Lower lobe of right lung (tissue), 2 donors: Measurements from ENCODE around the gene NDUFAF3. TPM values are rescaled to one million over a fixed set of nuclear protein-coding genes. Genes with fewer than 3 reads are reported as not detected.

Experiments
- ATAC-seq, 2 donors: fragments of 200-7000 bp; cut with Tn5 transposase; one replicate each; pipeline ENCODE4 v1.9.1; 2020 to 2022; ENCODE audit warnings: mild to moderate bottlenecking in 2 of 2, moderate library complexity in 2 of 2
- DNase-seq: peaks from one replicate; pipeline ENCODE4 v3.0.0-alpha.2; 2020
- H3K27ac ChIP-seq: fragments of 200-600 bp; one replicate; pipeline ENCODE4 v1.8.0; 2022
- H3K27me3 ChIP-seq: fragments of 200-600 bp; one replicate; pipeline ENCODE4 v1.8.0; 2022; ENCODE audit warnings: low read depth
- H3K36me3 ChIP-seq: fragments of 200-600 bp; one replicate; pipeline ENCODE4 v1.8.0; 2022; ENCODE audit warnings: mild to moderate bottlenecking
- H3K4me1 ChIP-seq: fragments of 200-600 bp; one replicate; pipeline ENCODE4 v1.8.0; 2022
- H3K4me3 ChIP-seq: fragments of 200-600 bp; one replicate; pipeline ENCODE4 v1.8.0; 2022; ENCODE audit warnings: mild to moderate bottlenecking
- H3K9me3 ChIP-seq: fragments of 200-600 bp; one replicate; pipeline ENCODE4 v1.8.0; 2022
- CTCF ChIP-seq: fragments of 200-600 bp; IDR thresholded peaks from one replicate; pipeline ENCODE4 v1.8.0; 2022; ENCODE audit warnings: antibody characterized with exemption, mild to moderate bottlenecking
- intact Hi-C: fragments of 100-400 bp; cut with DNase I; formaldehyde crosslinking; loops from one replicate; pipeline ENCODE4 v1.11.0; 2022
- total RNA-seq: library from RNA; stranded (reverse); fragmentation: NEBNext Ultra II Directional; extraction: Animal tissue kit (Norgen Biotek cat#: 25700); gene quantifications from one replicate; pipeline ENCODE4 v1.2.1, GENCODE V29; 2021
- donor health status: DM: no; HTN: yes; CAD: no; lungs with severe emphysema.

The NDUFAF3 gene
- total RNA-seq, 1 donor from 2014 or later: 85.6 TPM

- peak overlapping the region; percentile 91 for H3K27ac ChIP-seq
- DNase-seq: no peak
- intact Hi-C loops: no loop called here
- H3K4me1 ChIP-seq: peaks cover 21% of the 10 kb centered on the region
- H3K4me3 ChIP-seq: peak overlapping the region; percentile 72
- no peak for TF ChIP-seq CTCF
- H3K9me3 ChIP-seq: no peaks in the 10 kb centered on the region
- no peaks in the 10 kb centered on the region for H3K27me3 ChIP-seq
- ATAC-seq: no peak
- H3K36me3 ChIP-seq: peaks cover 73% of the 10 kb centered on the region
Observed at GRCh38 chr3:49028298-49028672, 6.4 kb downstream of the NDUFAF3 start.

DNA sequence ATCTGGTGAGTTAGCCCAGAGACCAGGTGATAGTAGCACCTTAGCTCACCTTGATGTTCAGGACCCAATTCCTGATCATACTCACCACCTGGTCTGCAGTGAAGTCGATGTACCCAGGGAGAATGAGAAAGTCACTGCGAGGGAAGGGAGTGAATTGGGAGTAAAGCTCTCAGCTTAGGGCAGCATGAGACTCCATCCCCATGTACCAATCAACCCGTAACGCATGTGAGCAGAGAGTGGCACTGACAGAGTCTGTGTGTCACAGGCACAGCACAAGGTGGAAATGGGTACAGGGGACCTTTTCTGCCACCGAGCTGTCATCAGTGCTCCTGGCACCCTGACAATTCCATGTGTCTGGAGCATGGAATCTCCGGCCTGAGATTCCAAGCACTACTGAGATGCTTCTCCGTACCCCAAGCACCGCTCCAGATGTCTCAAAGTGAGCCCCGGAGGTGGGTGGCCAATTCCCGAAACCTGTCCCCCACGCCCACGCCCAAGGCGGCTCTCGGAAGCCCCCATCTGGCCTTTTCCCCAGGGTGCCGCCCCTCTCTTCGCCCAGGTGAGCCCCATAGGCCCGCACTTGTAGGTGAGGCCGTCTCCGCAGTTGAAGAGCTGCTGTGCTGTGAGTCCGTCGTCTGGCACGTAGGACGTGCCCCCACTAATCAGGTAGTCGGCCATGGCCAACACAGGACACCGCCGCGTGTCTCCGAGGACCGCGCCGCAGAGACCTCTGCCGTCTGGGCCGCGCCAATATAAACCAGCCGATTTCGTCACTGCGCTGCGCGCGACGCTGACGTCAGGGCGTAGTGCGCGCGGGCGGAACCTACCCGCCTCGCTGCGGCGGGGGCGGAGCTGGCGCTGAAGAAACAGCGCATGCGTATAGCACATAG lies 7.0 kb downstream of the NDUFAF3 start, which contains the start of gene IMPDH2:
IMPDH2 (minus strand) TSS at position 726 of the 890 bp plus-strand sequence; CDS start at position 678, 48 bp downstream.
- Histone ChIP-seq H3K27me3 (no peaks in the 10 kb centered on the region), H3K27ac (peak within 1 kb of the TSS; percentile 91), H3K4me3 (peak within 1 kb of the TSS; percentile 72), H3K36me3 (peaks cover 73% of the 10 kb centered on the region), H3K4me1 (peaks cover 19% of the 10 kb centered on the region), H3K9me3 (no peaks in the 10 kb centered on the region)
- TF ChIP-seq CTCF: peak; percentile 18
- intact Hi-C loops: no loop called here
- DNase-seq (peak; percentile 95), ATAC-seq (peak; percentile 96 to 98)

DNA sequence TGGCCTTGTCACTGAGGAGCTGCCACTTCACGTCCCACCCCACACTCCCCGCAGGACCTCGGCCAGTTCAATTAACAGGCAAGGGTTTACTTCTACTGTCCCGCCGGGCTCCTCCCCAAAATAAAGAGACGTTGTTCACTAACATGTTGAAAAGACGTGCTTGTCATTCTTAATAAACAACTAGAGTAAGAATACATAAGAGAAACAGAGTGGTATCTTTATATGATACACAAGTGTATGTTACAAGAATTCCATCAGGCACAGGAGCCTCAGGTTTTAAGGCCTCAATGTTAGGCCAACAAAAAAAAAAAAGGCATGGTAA lies 7.6 kb downstream of the NDUFAF3 start:
- H3K27ac ChIP-seq: peak overlapping the region; percentile 91
- TF ChIP-seq CTCF: no peak
- intact Hi-C loops: no loop called here
- peak overlapping the region; percentile 72 for H3K4me3 ChIP-seq
- no peaks in the 10 kb centered on the region for H3K9me3 ChIP-seq
- peaks cover 14% of the 10 kb centered on the region for H3K4me1 ChIP-seq
- H3K36me3 ChIP-seq: peaks cover 73% of the 10 kb centered on the region
- H3K27me3 ChIP-seq: no peaks in the 10 kb centered on the region
- DNase-seq: no peak
- no peak for ATAC-seq

GRCh38 chr3:49030321-49030720 lies 8.4 kb downstream of the NDUFAF3 start:
- intact Hi-C loops: no loop called here

GRCh38 chr3:49032646-49033304 lies 10.9 kb downstream of the NDUFAF3 start:
- Histone ChIP-seq H3K4me3 (no peak overlapping the region), H3K4me1 (peaks cover 19% of the 10 kb centered on the region), H3K27ac (no peak overlapping the region), H3K36me3 (peaks cover 82% of the 10 kb centered on the region), H3K9me3 (no peaks in the 10 kb centered on the region), H3K27me3 (no peaks in the 10 kb centered on the region)
- DNase-seq: no peak
- TF ChIP-seq CTCF: no peak
- ATAC-seq: no peak
- intact Hi-C loops: no loop called here

More at GRCh38 chr3:49030321-49030720, 8.4 kb downstream of the NDUFAF3 start:
- no peaks in the 10 kb centered on the region for H3K9me3 ChIP-seq
- no peaks in the 10 kb centered on the region for H3K27me3 ChIP-seq
- peaks cover 18% of the 10 kb centered on the region for H3K4me1 ChIP-seq
- no peak overlapping the region for H3K27ac ChIP-seq
- no peak for DNase-seq
- TF ChIP-seq CTCF: no peak
- ATAC-seq: no peak
- H3K36me3 ChIP-seq: peaks cover 73% of the 10 kb centered on the region
- no peak overlapping the region for H3K4me3 ChIP-seq
